ENCODE results near the gene C12orf43.

C12orf43 gene

GRCh38 chr12:120971299-120972180 lies 44.7 kb downstream of the C12orf43 start:
- CTCF ChIA-PET, result interaction anchor here (0.6 to 4.7 kb wide), 39 partner anchors 9 to 396 kb away, joined by 3 to 43 read pairs (median 4); partner anchors contain the start of gene POP5
- no peaks in the 10 kb centered on the region for H3K36me3 ChIP-seq (ENCODE audit: control insufficient read depth in 4 of 4, insufficient read depth in 4 of 4, low read length in 3 of 4)
- POLR2A ChIA-PET, result interaction anchor here (1.1 kb wide), 1 partner anchor 69 kb away, joined by 4 read pairs; no protein-coding TSS in a partner anchor

GRCh38 chr12:120970310-120970709 lies 46.0 kb downstream of the C12orf43 start:
- CTCF ChIA-PET, result interaction anchor here (0.7 to 4.7 kb wide), 8 partner anchors 8 to 461 kb away, joined by 3 to 43 read pairs (median 3); partner anchors contain the start of gene HNF1A
- peaks cover 0 to 11% (median 2%) of the 10 kb centered on the region in 4 experiments for H3K4me1 ChIP-seq (ENCODE audit: control extremely low read depth in 1 of 4, control insufficient read depth in 4 of 4, insufficient read depth in 4 of 4, low read length in 3 of 4)
- no peaks in the 10 kb centered on the region for H3K36me3 ChIP-seq (ENCODE audit: control insufficient read depth in 4 of 4, insufficient read depth in 4 of 4, low read length in 3 of 4)
- H3K9me3 ChIP-seq (ENCODE audit: control extremely low read depth in 1 of 5, control insufficient read depth in 4 of 5, insufficient read depth in 2 of 5, low read depth in 1 of 5, low read length in 4 of 5), result no peaks in the 10 kb centered on the region
- H3K27me3 ChIP-seq (replicated peaks in 2 of 5; ENCODE audit: control insufficient read depth in 4 of 5, insufficient read depth in 5 of 5, low read length in 4 of 5), result no peaks in the 10 kb centered on the region
- DNase-seq, result no peak
- WGBS (ENCODE audit: insufficient coverage), result 100% methylated on average over 3 of the region's 3 CpGs
- H3K4me3 ChIP-seq (ENCODE audit: control insufficient read depth in 1 of 7, extremely low read depth in 1 of 7, insufficient read depth in 4 of 7, low read depth in 2 of 7, low read length in 6 of 7), result no peak overlapping the region
- POLR2A ChIA-PET, result no interaction called here
- no peak overlapping the region for H3K27ac ChIP-seq (ENCODE audit: insufficient read depth in 1 of 2, low read depth in 1 of 2, low read length in 2 of 2, poor library complexity in 1 of 2, severe bottlenecking in 2 of 2)

More at GRCh38 chr12:120971299-120972180, 44.7 kb downstream of the C12orf43 start:
- H3K27ac ChIP-seq (ENCODE audit: insufficient read depth in 1 of 2, low read depth in 1 of 2, low read length in 2 of 2, poor library complexity in 1 of 2, severe bottlenecking in 2 of 2), result no peak overlapping the region
- no peaks in the 10 kb centered on the region for H3K27me3 ChIP-seq (replicated peaks in 2 of 5; ENCODE audit: control insufficient read depth in 4 of 5, insufficient read depth in 5 of 5, low read length in 4 of 5)
- no peaks in the 10 kb centered on the region for H3K9me3 ChIP-seq (ENCODE audit: control extremely low read depth in 1 of 5, control insufficient read depth in 4 of 5, insufficient read depth in 2 of 5, low read depth in 1 of 5, low read length in 4 of 5)
- WGBS (ENCODE audit: insufficient coverage), result 37% methylated on average over 6 of the region's 13 CpGs
- peak overlapping the region in 2 of 7 experiments; percentile 25 to 31 for H3K4me3 ChIP-seq (ENCODE audit: control insufficient read depth in 1 of 7, extremely low read depth in 1 of 7, insufficient read depth in 4 of 7, low read depth in 2 of 7, low read length in 6 of 7)
- H3K4me1 ChIP-seq (ENCODE audit: control extremely low read depth in 1 of 4, control insufficient read depth in 4 of 4, insufficient read depth in 4 of 4, low read length in 3 of 4), result peaks cover 0 to 11% (median 2%) of the 10 kb centered on the region in 4 experiments
- peak; percentile 81 to 91 (median 90) for DNase-seq

GRCh38 chr12:120965534-120966091 lies 50.7 kb downstream of the C12orf43 start:
- ChIA-PET CTCF (interaction anchor here (0.6 to 1.8 kb wide), 4 partner anchors 10 to 316 kb away, joined by 3 to 7 read pairs (median 3); no protein-coding TSS in a partner anchor), POLR2A (no interaction called here)
- WGBS (ENCODE audit: insufficient coverage), result 91% methylated on average over 11 of the region's 13 CpGs
- Histone ChIP-seq H3K4me1 (ENCODE audit: control extremely low read depth in 1 of 4, control insufficient read depth in 4 of 4, insufficient read depth in 4 of 4, low read length in 3 of 4) (peaks cover 0 to 2% (median 0%) of the 10 kb centered on the region in 4 experiments), H3K27me3 (replicated peaks in 2 of 5; ENCODE audit: control insufficient read depth in 4 of 5, insufficient read depth in 5 of 5, low read length in 4 of 5) (no peaks in the 10 kb centered on the region), H3K36me3 (ENCODE audit: control insufficient read depth in 4 of 4, insufficient read depth in 4 of 4, low read length in 3 of 4) (no peaks in the 10 kb centered on the region), H3K4me3 (ENCODE audit: control insufficient read depth in 1 of 7, extremely low read depth in 1 of 7, insufficient read depth in 4 of 7, low read depth in 2 of 7, low read length in 6 of 7) (no peak overlapping the region), H3K27ac (ENCODE audit: insufficient read depth in 1 of 2, low read depth in 1 of 2, low read length in 2 of 2, poor library complexity in 1 of 2, severe bottlenecking in 2 of 2) (no peak overlapping the region), H3K9me3 (ENCODE audit: control extremely low read depth in 1 of 5, control insufficient read depth in 4 of 5, insufficient read depth in 2 of 5, low read depth in 1 of 5, low read length in 4 of 5) (no peaks in the 10 kb centered on the region)
- DNase-seq, result no peak

GRCh38 chr12:120964298-120964697 lies 52.0 kb downstream of the C12orf43 start:
- Histone ChIP-seq H3K27me3 (replicated peaks in 2 of 5; ENCODE audit: control insufficient read depth in 4 of 5, insufficient read depth in 5 of 5, low read length in 4 of 5) (no peaks in the 10 kb centered on the region), H3K36me3 (ENCODE audit: control insufficient read depth in 4 of 4, insufficient read depth in 4 of 4, low read length in 3 of 4) (no peaks in the 10 kb centered on the region), H3K4me3 (ENCODE audit: control insufficient read depth in 1 of 7, extremely low read depth in 1 of 7, insufficient read depth in 4 of 7, low read depth in 2 of 7, low read length in 6 of 7) (no peak overlapping the region), H3K9me3 (ENCODE audit: control extremely low read depth in 1 of 5, control insufficient read depth in 4 of 5, insufficient read depth in 2 of 5, low read depth in 1 of 5, low read length in 4 of 5) (no peaks in the 10 kb centered on the region), H3K27ac (ENCODE audit: insufficient read depth in 1 of 2, low read depth in 1 of 2, low read length in 2 of 2, poor library complexity in 1 of 2, severe bottlenecking in 2 of 2) (no peak overlapping the region), H3K4me1 (ENCODE audit: control extremely low read depth in 1 of 4, control insufficient read depth in 4 of 4, insufficient read depth in 4 of 4, low read length in 3 of 4) (peaks cover 0 to 2% (median 1%) of the 10 kb centered on the region in 4 experiments)
- ChIA-PET POLR2A (no interaction called here), CTCF (interaction anchor here (1.2 to 2.0 kb wide), 2 partner anchors 21 to 315 kb away, joined by 4 to 6 read pairs; no protein-coding TSS in a partner anchor)
- no peak for DNase-seq
- 95% methylated on average over 7 of the region's 8 CpGs for WGBS (ENCODE audit: insufficient coverage)

- no peaks in the 10 kb centered on the region for H3K9me3 ChIP-seq (ENCODE audit: control extremely low read depth in 1 of 5, control insufficient read depth in 4 of 5, insufficient read depth in 2 of 5, low read depth in 1 of 5, low read length in 4 of 5)
- H3K27ac ChIP-seq (ENCODE audit: insufficient read depth in 1 of 2, low read depth in 1 of 2, low read length in 2 of 2, poor library complexity in 1 of 2, severe bottlenecking in 2 of 2), result no peak overlapping the region
- no peak for DNase-seq
- no peaks in the 10 kb centered on the region for H3K27me3 ChIP-seq (replicated peaks in 2 of 5; ENCODE audit: control insufficient read depth in 4 of 5, insufficient read depth in 5 of 5, low read length in 4 of 5)
- ChIA-PET POLR2A (no interaction called here), CTCF (interaction anchor here (1.4 to 5.0 kb wide), 4 partner anchors 9 to 313 kb away, joined by 4 to 27 read pairs (median 5); no protein-coding TSS in a partner anchor)
- H3K36me3 ChIP-seq (ENCODE audit: control insufficient read depth in 4 of 4, insufficient read depth in 4 of 4, low read length in 3 of 4), result no peaks in the 10 kb centered on the region
- no peak overlapping the region for H3K4me3 ChIP-seq (ENCODE audit: control insufficient read depth in 1 of 7, extremely low read depth in 1 of 7, insufficient read depth in 4 of 7, low read depth in 2 of 7, low read length in 6 of 7)
- H3K4me1 ChIP-seq (ENCODE audit: control extremely low read depth in 1 of 4, control insufficient read depth in 4 of 4, insufficient read depth in 4 of 4, low read length in 3 of 4), result peaks cover 0 to 2% (median 1%) of the 10 kb centered on the region in 4 experiments
- 100% methylated on average over 2 of the region's 2 CpGs for WGBS (ENCODE audit: insufficient coverage)
These were observed 53.7 kb downstream of the C12orf43 start for GRCh38 chr12:120962532-120963020.

GRCh38 chr12:120961604-120962531 lies 54.4 kb downstream of the C12orf43 start:
- WGBS (ENCODE audit: insufficient coverage), result 79% methylated on average over 15 of the region's 17 CpGs

More at GRCh38 chr12:120961604-120962531, 54.4 kb downstream of the C12orf43 start:
- ChIA-PET POLR2A (no interaction called here), CTCF (interaction anchor here (1.2 to 5.0 kb wide), 4 partner anchors 9 to 98 kb away, joined by 3 to 27 read pairs (median 4); no protein-coding TSS in a partner anchor)
- Histone ChIP-seq H3K9me3 (ENCODE audit: control extremely low read depth in 1 of 5, control insufficient read depth in 4 of 5, insufficient read depth in 2 of 5, low read depth in 1 of 5, low read length in 4 of 5) (no peaks in the 10 kb centered on the region), H3K27me3 (replicated peaks in 2 of 5; ENCODE audit: control insufficient read depth in 4 of 5, insufficient read depth in 5 of 5, low read length in 4 of 5) (no peaks in the 10 kb centered on the region), H3K4me1 (ENCODE audit: control extremely low read depth in 1 of 4, control insufficient read depth in 4 of 4, insufficient read depth in 4 of 4, low read length in 3 of 4) (peaks cover 0 to 5% (median 3%) of the 10 kb centered on the region in 4 experiments), H3K4me3 (ENCODE audit: control insufficient read depth in 1 of 7, extremely low read depth in 1 of 7, insufficient read depth in 4 of 7, low read depth in 2 of 7, low read length in 6 of 7) (no peak overlapping the region), H3K36me3 (ENCODE audit: control insufficient read depth in 4 of 4, insufficient read depth in 4 of 4, low read length in 3 of 4) (no peaks in the 10 kb centered on the region), H3K27ac (ENCODE audit: insufficient read depth in 1 of 2, low read depth in 1 of 2, low read length in 2 of 2, poor library complexity in 1 of 2, severe bottlenecking in 2 of 2) (no peak overlapping the region)
- no peak for DNase-seq
